PC-9 (cell line): ENCODE data around the gene POGK. TPM values are rescaled to one million over a fixed set of nuclear protein-coding genes. Genes with fewer than 3 reads are reported as not detected.

ENCODE experiments used
- BruUV-seq: library from RNA; stranded (reverse); fragments of 400-500 nt; replicated peaks from 2 replicates; lab custom pipeline; 2021; lab: Mats Ljungman, UMichigan
- CTCF ChIA-PET: fragments of 300-600 bp; sonication (Branson Sonifier 250); formaldehyde crosslinking; loops from one replicate; lab custom pipeline; 2022; ENCODE audit warnings: antibody characterized with exemption; lab: Charles Lee
- POLR2A ChIA-PET: fragments of 300-600 bp; sonication (Branson Sonifier 250); formaldehyde crosslinking; loops from one replicate; lab custom pipeline; 2022; ENCODE audit warnings: antibody characterized with exemption; ENCODE audit not compliant: unreplicated experiment; lab: Charles Lee
- DNase-seq, 2 experiments: peaks; one replicate each; pipeline versions ENCODE4 v3.0.0 to v3.0.0-alpha.2; 2015 to 2022; ENCODE audit warnings: mixed read lengths in 1 of 2
- H2AFZ ChIP-seq: fragments of 200-600 bp; sonication (generic); 2 replicates; pipeline ENCODE4 v1.8.1; 2017; ENCODE audit warnings: antibody characterized with exemption
- H3F3A ChIP-seq: fragments of 200-600 bp; sonication (generic); 2 replicates; pipeline ENCODE4 v1.8.1; 2017; ENCODE audit warnings: antibody characterized with exemption, mild to moderate bottlenecking, low read depth; ENCODE audit not compliant: insufficient read depth
- H3K27ac ChIP-seq: fragments of 200-600 bp; sonication (generic); 2 replicates; pipeline ENCODE4 v1.6.1; 2016; ENCODE audit warnings: mixed run types
- H3K27me3 ChIP-seq: fragments of 200-600 bp; sonication (generic); 2 replicates; pipeline ENCODE4 v1.6.1; 2016; ENCODE audit warnings: low read depth, mixed run types; ENCODE audit not compliant: insufficient read depth
- H3K36me3 ChIP-seq: fragments of 200-600 bp; sonication (generic); 2 replicates; pipeline ENCODE4 v1.6.1; 2016; ENCODE audit warnings: low read depth, mixed run types
- H3K4me1 ChIP-seq: fragments of 200-600 bp; sonication (generic); replicated peaks from 2 replicates; pipeline ENCODE4 v1.6.1; 2016; ENCODE audit warnings: mixed run types; ENCODE audit not compliant: insufficient read depth
- H3K4me2 ChIP-seq: fragments of 200-600 bp; sonication (generic); 2 replicates; pipeline ENCODE4 v1.6.1; 2017; ENCODE audit warnings: mixed run types
- H3K4me3 ChIP-seq: fragments of 200-600 bp; sonication (generic); 2 replicates; pipeline ENCODE4 v1.6.1; 2016; ENCODE audit warnings: mixed run types
- H3K79me2 ChIP-seq: fragments of 200-600 bp; sonication (generic); 2 replicates; pipeline ENCODE4 v1.6.1; 2017; ENCODE audit warnings: low read depth, mixed run types
- H3K9me2 ChIP-seq: fragments of 200-600 bp; sonication (generic); 2 replicates; pipeline ENCODE4 v1.8.1; 2017; ENCODE audit warnings: mild to moderate bottlenecking; ENCODE audit not compliant: insufficient read depth
- H3K9me3 ChIP-seq: fragments of 200-600 bp; sonication (generic); 2 replicates; pipeline ENCODE4 v1.8.1; 2016; ENCODE audit warnings: low read depth; ENCODE audit not compliant: insufficient read depth
- H4K20me1 ChIP-seq: fragments of 200-600 bp; sonication (generic); 2 replicates; pipeline ENCODE4 v1.8.1; 2017; ENCODE audit not compliant: insufficient read depth
- EZH2 ChIP-seq: fragments of 200-600 bp; sonication (generic); IDR thresholded peaks from 2 replicates; pipeline ENCODE4 v1.8.0; 2017; ENCODE audit warnings: antibody characterized with exemption, low read depth
- intact Hi-C: fragments of 100-400 bp; cut with micrococcal nuclease; formaldehyde crosslinking; loops from one replicate; pipeline ENCODE4 v1.10.0; 2022; ENCODE audit not compliant: unreplicated experiment
- total RNA-seq: library from RNA; stranded (reverse); gene quantifications from 2 replicates; pipeline ENCODE4 v1.2.3, GENCODE V29; 2021
- TF ChIP-seq, protein P1 (sequence below): fragments of 200-600 bp; sonication (generic); conservative IDR thresholded peaks from 2 replicates; pipeline ENCODE4 v1.6.1; 2017; ENCODE audit warnings: mixed run types, antibody characterized with exemption, mild to moderate bottlenecking, moderate library complexity

POGK gene
- total RNA-seq, 1 experiment from 2014 or later, result 17.0 TPM

DNA sequence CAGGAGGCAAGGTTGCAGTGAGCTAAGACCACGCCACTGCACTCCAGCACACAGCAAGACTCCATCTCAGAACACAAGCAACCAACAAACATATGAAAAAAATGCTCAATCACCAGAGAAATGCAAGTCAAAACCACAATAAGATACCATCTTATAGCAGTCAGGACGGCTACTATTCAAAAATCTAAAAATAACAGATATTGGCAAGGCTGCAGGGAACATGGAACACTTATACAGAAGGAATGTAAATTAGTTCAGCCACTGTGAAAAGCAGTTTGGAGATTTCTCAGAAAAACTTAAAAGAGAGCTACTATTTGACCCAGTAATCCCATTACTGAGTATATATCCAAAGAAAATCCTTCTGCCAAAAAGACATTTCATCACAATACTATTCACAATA lies 27.6 kb upstream of the POGK start:
- TF ChIP-seq EZH2, result no peak
- TF ChIP-seq, protein P1, sequence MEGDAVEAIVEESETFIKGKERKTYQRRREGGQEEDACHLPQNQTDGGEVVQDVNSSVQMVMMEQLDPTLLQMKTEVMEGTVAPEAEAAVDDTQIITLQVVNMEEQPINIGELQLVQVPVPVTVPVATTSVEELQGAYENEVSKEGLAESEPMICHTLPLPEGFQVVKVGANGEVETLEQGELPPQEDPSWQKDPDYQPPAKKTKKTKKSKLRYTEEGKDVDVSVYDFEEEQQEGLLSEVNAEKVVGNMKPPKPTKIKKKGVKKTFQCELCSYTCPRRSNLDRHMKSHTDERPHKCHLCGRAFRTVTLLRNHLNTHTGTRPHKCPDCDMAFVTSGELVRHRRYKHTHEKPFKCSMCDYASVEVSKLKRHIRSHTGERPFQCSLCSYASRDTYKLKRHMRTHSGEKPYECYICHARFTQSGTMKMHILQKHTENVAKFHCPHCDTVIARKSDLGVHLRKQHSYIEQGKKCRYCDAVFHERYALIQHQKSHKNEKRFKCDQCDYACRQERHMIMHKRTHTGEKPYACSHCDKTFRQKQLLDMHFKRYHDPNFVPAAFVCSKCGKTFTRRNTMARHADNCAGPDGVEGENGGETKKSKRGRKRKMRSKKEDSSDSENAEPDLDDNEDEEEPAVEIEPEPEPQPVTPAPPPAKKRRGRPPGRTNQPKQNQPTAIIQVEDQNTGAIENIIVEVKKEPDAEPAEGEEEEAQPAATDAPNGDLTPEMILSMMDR, result no peak
- Histone ChIP-seq H3K27ac (no peak overlapping the region), H3K36me3 (no peaks in the 10 kb centered on the region), H2AFZ (no peak overlapping the region), H3K4me1 (no peaks in the 10 kb centered on the region), H4K20me1 (no peaks in the 10 kb centered on the region), H3K27me3 (peaks cover 12% of the 10 kb centered on the region; the same call in 1 of the 2 replicates), H3K9me2 (no peaks in the 10 kb centered on the region), H3K79me2 (no peaks in the 10 kb centered on the region), H3K9me3 (no peaks in the 10 kb centered on the region), H3F3A (no peaks in the 10 kb centered on the region), H3K4me3 (no peak overlapping the region), H3K4me2 (no peak overlapping the region)
- POLR2A ChIA-PET, result no interaction called here
- BruUV-seq, result no TSS peak
- intact Hi-C loops, result no loop called here
- DNase-seq, result no peak
- CTCF ChIA-PET, result no interaction called here

GRCh38 chr1:166813508-166814223 lies 25.6 kb upstream of the POGK start:
- Histone ChIP-seq H3K4me3 (no peak overlapping the region), H2AFZ (no peak overlapping the region), H3K9me3 (no peaks in the 10 kb centered on the region), H3K27ac (no peak overlapping the region), H3K4me1 (no peaks in the 10 kb centered on the region), H3K79me2 (no peaks in the 10 kb centered on the region), H3F3A (no peaks in the 10 kb centered on the region), H3K9me2 (no peaks in the 10 kb centered on the region), H3K4me2 (no peak overlapping the region), H3K36me3 (no peaks in the 10 kb centered on the region), H4K20me1 (no peaks in the 10 kb centered on the region), H3K27me3 (peaks cover 12% of the 10 kb centered on the region; the same call in 1 of the 2 replicates)
- TF ChIP-seq, protein P1, result no peak
- TF ChIP-seq EZH2, result no peak
- intact Hi-C loops, result no loop called here
- ChIA-PET POLR2A (no interaction called here), CTCF (no interaction called here)
- no peak for DNase-seq
- no TSS peak for BruUV-seq

GRCh38 chr1:166814611-166815010 lies 24.7 kb upstream of the POGK start:
- H3K4me3 ChIP-seq, result no peak overlapping the region
- ChIA-PET CTCF (no interaction called here), POLR2A (no interaction called here)
- H3K27me3 ChIP-seq, result peaks cover 12% of the 10 kb centered on the region; the same call in 1 of the 2 replicates
- no TSS peak for BruUV-seq
- H3K79me2 ChIP-seq, result no peaks in the 10 kb centered on the region
- no peak for DNase-seq
- H3K4me2 ChIP-seq, result no peak overlapping the region
- H3F3A ChIP-seq, result no peaks in the 10 kb centered on the region
- no peak for TF ChIP-seq EZH2
- TF ChIP-seq, protein P1, result no peak
- H3K9me2 ChIP-seq, result no peaks in the 10 kb centered on the region
- H3K27ac ChIP-seq, result no peak overlapping the region
- no peaks in the 10 kb centered on the region for H4K20me1 ChIP-seq
- H3K9me3 ChIP-seq, result no peaks in the 10 kb centered on the region
- no peaks in the 10 kb centered on the region for H3K36me3 ChIP-seq
- intact Hi-C loops, result no loop called here
- no peak overlapping the region for H2AFZ ChIP-seq
- no peaks in the 10 kb centered on the region for H3K4me1 ChIP-seq
